ENCODE data around the gene RPS14. TPM values are rescaled to one million over a fixed set of nuclear protein-coding genes. Genes with fewer than 3 reads are reported as not detected.

Gene RPS14
- total and polyA plus RNA-seq, 10 of the 15 experiments (the other 5 are each of a cell fraction or from before 2014, with no cell fraction given) = 2,295 to 4,047 (median 2,787) TPM

DNA sequence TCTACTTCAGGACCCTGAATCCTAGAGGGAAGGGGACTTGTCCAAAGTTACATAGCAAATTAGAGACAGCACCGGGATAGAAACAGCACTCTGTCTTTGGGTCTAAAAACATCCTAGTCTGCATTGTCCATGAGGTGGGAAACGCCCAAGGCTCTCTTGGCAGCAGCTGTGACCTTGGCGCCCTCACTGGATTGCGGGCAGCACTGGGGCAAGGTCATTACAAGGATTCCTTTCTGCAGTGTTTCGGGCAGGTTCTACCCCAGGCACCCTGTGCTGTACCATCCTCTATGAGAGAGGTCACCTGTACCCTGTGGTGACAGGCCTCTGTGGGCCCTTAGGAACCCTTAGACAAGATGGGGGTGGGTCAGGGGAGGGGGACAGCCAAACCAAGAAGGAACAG, 45.4 kb downstream of the RPS14 start:
- RAD21 ChIA-PET (ENCODE audit: unreplicated experiment) = no interaction called here
- Histone ChIP-seq H3K4me2 (ENCODE audit: control insufficient read depth, insufficient read depth) (0 out of 2 replicates have a peak overlapping the region, but pooled peaks have one; percentile 14), H4K20me1 (ENCODE audit: control insufficient read depth, insufficient read depth) (peaks cover 60% of the 10 kb centered on the region), H3K9me3 (replicated peaks; ENCODE audit: control insufficient read depth, insufficient read depth, low read length) (no peaks in the 10 kb centered on the region), H3K27ac (ENCODE audit: control insufficient read depth, insufficient read depth) (no peak overlapping the region), H3K36me3 (ENCODE audit: control insufficient read depth in 2 of 2, insufficient read depth in 2 of 2, low read length in 1 of 2) (peaks cover 56 to 65% of the 10 kb centered on the region in 2 experiments), H3K79me2 (ENCODE audit: control insufficient read depth, insufficient read depth, low read length) (peaks cover 34% of the 10 kb centered on the region), H3K27me3 (replicated peaks in 1 of 2; ENCODE audit: control insufficient read depth in 2 of 2, insufficient read depth in 2 of 2, low read length in 1 of 2) (no peaks in the 10 kb centered on the region), H3K4me3 (no peak overlapping the region), H3K4me1 (ENCODE audit: control insufficient read depth, insufficient read depth, low read length) (peaks cover 14% of the 10 kb centered on the region), H3K9ac (ENCODE audit: control insufficient read depth, insufficient read depth, low read length) (no peak overlapping the region), H2AFZ (ENCODE audit: control insufficient read depth, low read depth, low read length) (no peak overlapping the region)
- 29% methylated on average over 5 of the region's 5 CpGs for WGBS (ENCODE audit: insufficient coverage, insufficient replicate concordance, low lambda C conversion rate, missing lambda C conversion rate)
- TF ChIP-seq SPI1 (IDR thresholded peaks at IDR 0.05; ENCODE audit: borderline replicate concordance, insufficient read depth, low read depth, low read length) (no peak), POLR2AphosphoS2 (IDR thresholded peaks at IDR 0.05; ENCODE audit: low read depth, low read length) (0 out of 2 replicates have a peak, but pooled peaks have one; percentile 13), NR2F1 (conservative IDR thresholded peaks at IDR 0.05) (0 out of 2 replicates have a peak, but pooled peaks have one; percentile 9), LARP7 (IDR thresholded peaks at IDR 0.05) (no peak), POLR2A (IDR thresholded peaks at IDR 0.05; ENCODE audit: low read depth, low read length) (peak; percentile 70), PAX5 (IDR thresholded peaks at IDR 0.05; ENCODE audit: borderline replicate concordance, low read depth, low read length) (no peak), SIN3A (IDR thresholded peaks at IDR 0.05; ENCODE audit: low read depth, low read length) (no peak), ZNF274 (IDR thresholded peaks at IDR 0.05; ENCODE audit: insufficient read depth, insufficient read length) (no peak), CBX3 (IDR thresholded peaks at IDR 0.05; ENCODE audit: borderline replicate concordance, low read depth) (no peak), SUPT20H (IDR thresholded peaks at IDR 0.05; ENCODE audit: borderline replicate concordance, control insufficient read depth, low read depth, low read length) (no peak), MYB (IDR thresholded peaks at IDR 0.05; ENCODE audit: borderline replicate concordance, low read depth, low read length) (no peak), POU2F2 (IDR thresholded peaks at IDR 0.05; ENCODE audit: borderline replicate concordance, low read depth, low read length) (peak; percentile 9), RUNX3 (IDR thresholded peaks at IDR 0.05; ENCODE audit: low read length) (no peak), KAT2A (conservative IDR thresholded peaks at IDR 0.05; ENCODE audit: control insufficient read depth, low read depth, low read length) (no peak), IRF4 (IDR thresholded peaks at IDR 0.05; ENCODE audit: low read depth, low read length) (no peak), CEBPB (IDR thresholded peaks at IDR 0.05; ENCODE audit: borderline replicate concordance in 1 of 2, low read depth in 2 of 2, low read length in 2 of 2) (no peak)
- TF ChIP-seq, protein P1, sequence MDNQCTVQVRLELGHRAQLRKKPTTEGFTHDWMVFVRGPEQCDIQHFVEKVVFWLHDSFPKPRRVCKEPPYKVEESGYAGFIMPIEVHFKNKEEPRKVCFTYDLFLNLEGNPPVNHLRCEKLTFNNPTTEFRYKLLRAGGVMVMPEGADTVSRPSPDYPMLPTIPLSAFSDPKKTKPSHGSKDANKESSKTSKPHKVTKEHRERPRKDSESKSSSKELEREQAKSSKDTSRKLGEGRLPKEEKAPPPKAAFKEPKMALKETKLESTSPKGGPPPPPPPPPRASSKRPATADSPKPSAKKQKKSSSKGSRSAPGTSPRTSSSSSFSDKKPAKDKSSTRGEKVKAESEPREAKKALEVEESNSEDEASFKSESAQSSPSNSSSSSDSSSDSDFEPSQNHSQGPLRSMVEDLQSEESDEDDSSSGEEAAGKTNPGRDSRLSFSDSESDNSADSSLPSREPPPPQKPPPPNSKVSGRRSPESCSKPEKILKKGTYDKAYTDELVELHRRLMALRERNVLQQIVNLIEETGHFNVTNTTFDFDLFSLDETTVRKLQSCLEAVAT (IDR thresholded peaks at IDR 0.05) = no peak
- TF ChIP-seq, protein P2, sequence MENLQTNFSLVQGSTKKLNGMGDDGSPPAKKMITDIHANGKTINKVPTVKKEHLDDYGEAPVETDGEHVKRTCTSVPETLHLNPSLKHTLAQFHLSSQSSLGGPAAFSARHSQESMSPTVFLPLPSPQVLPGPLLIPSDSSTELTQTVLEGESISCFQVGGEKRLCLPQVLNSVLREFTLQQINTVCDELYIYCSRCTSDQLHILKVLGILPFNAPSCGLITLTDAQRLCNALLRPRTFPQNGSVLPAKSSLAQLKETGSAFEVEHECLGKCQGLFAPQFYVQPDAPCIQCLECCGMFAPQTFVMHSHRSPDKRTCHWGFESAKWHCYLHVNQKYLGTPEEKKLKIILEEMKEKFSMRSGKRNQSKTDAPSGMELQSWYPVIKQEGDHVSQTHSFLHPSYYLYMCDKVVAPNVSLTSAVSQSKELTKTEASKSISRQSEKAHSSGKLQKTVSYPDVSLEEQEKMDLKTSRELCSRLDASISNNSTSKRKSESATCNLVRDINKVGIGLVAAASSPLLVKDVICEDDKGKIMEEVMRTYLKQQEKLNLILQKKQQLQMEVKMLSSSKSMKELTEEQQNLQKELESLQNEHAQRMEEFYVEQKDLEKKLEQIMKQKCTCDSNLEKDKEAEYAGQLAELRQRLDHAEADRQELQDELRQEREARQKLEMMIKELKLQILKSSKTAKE (IDR thresholded peaks at IDR 0.05; ENCODE audit: low read depth, poor library complexity, severe bottlenecking) = no peak
- TF ChIP-seq, protein P3, sequence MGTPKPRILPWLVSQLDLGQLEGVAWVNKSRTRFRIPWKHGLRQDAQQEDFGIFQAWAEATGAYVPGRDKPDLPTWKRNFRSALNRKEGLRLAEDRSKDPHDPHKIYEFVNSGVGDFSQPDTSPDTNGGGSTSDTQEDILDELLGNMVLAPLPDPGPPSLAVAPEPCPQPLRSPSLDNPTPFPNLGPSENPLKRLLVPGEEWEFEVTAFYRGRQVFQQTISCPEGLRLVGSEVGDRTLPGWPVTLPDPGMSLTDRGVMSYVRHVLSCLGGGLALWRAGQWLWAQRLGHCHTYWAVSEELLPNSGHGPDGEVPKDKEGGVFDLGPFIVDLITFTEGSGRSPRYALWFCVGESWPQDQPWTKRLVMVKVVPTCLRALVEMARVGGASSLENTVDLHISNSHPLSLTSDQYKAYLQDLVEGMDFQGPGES (IDR thresholded peaks at IDR 0.05) = no peak
- TF ChIP-seq, protein P4, sequence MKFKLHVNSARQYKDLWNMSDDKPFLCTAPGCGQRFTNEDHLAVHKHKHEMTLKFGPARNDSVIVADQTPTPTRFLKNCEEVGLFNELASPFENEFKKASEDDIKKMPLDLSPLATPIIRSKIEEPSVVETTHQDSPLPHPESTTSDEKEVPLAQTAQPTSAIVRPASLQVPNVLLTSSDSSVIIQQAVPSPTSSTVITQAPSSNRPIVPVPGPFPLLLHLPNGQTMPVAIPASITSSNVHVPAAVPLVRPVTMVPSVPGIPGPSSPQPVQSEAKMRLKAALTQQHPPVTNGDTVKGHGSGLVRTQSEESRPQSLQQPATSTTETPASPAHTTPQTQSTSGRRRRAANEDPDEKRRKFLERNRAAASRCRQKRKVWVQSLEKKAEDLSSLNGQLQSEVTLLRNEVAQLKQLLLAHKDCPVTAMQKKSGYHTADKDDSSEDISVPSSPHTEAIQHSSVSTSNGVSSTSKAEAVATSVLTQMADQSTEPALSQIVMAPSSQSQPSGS (IDR thresholded peaks at IDR 0.05; ENCODE audit: low read length) = no peak
- in situ Hi-C loops (cut with MboI) (no loop called here), intact Hi-C loops (cut with micrococcal nuclease; ENCODE audit: unreplicated experiment) (no loop called here)
- ATAC-seq (no peak), FAIRE-seq (no peak), DNase-seq (ENCODE audit: low read depth, low spot score) (no peak)
- POLR2A ChIA-PET = interaction anchor here (1.1 to 1.7 kb wide), 3 partner anchors 12 to 29 kb away, joined by 4 read pairs; no protein-coding TSS in a partner anchor
- BruUV-seq (replicated peaks) = no TSS peak
- CTCF ChIA-PET = interaction anchor here (0.6 to 14.0 kb wide), 2 partner anchors 31 to 120 kb away, joined by 3 to 274 read pairs; no protein-coding TSS in a partner anchor
- SMC1A ChIA-PET (ENCODE audit: uncharacterized antibody, unreplicated experiment) = no interaction called here

Measured in GM12878 (cell line).